Measurements from ENCODE around the gene FSTL3.
A peak's percentile ranks its signal among the peaks of the same experiment; 100 is the strongest.

Gene FSTL3

GRCh38 chr19:676007-676338, 219 bp upstream of the FSTL3 start:
- DNase-seq (ENCODE audit: low spot score), result no peak
- no peaks in the 10 kb centered on the region for H3K27me3 ChIP-seq (ENCODE audit: insufficient read depth, poor library complexity, severe bottlenecking)
- H3K4me1 ChIP-seq (ENCODE audit: insufficient read depth, poor library complexity, severe bottlenecking), result peaks cover 5% of the 10 kb centered on the region
- H3K36me3 ChIP-seq (ENCODE audit: low read depth), result peaks cover 17% of the 10 kb centered on the region
- peak overlapping the region; percentile 96 for H3K27ac ChIP-seq (ENCODE audit: poor library complexity, severe bottlenecking)
- ATAC-seq (ENCODE audit: low read depth), result no peak
- peak overlapping the region; percentile 84 for H3K4me3 ChIP-seq (ENCODE audit: severe bottlenecking)
- no peaks in the 10 kb centered on the region for H3K9me3 ChIP-seq (ENCODE audit: severe bottlenecking)
- TF ChIP-seq, protein P1, sequence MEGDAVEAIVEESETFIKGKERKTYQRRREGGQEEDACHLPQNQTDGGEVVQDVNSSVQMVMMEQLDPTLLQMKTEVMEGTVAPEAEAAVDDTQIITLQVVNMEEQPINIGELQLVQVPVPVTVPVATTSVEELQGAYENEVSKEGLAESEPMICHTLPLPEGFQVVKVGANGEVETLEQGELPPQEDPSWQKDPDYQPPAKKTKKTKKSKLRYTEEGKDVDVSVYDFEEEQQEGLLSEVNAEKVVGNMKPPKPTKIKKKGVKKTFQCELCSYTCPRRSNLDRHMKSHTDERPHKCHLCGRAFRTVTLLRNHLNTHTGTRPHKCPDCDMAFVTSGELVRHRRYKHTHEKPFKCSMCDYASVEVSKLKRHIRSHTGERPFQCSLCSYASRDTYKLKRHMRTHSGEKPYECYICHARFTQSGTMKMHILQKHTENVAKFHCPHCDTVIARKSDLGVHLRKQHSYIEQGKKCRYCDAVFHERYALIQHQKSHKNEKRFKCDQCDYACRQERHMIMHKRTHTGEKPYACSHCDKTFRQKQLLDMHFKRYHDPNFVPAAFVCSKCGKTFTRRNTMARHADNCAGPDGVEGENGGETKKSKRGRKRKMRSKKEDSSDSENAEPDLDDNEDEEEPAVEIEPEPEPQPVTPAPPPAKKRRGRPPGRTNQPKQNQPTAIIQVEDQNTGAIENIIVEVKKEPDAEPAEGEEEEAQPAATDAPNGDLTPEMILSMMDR (IDR thresholded peaks at IDR 0.05; ENCODE audit: poor library complexity, severe bottlenecking), result no peak

DNA sequence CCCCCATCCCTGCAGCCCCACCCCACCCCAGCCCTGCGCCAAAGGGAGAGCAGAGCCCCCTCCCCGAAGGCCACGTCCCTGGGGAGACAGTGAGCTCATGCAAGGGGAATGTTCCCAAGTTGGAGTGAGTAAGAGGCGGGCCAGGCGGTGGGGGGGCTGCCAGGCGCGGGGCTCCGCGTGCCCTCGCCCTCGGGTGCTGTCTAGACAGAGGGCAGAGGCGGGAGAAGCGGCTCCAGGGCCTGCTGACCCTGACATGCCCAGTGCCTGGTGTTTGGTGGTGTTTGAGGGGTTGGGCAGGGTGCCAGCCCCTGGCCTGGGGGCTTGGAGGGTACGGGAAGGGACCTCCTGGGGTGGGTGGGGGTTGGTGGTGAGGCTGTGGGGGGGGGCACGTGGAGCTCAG, 1.0 kb downstream of the FSTL3 start:
- H3K4me1 ChIP-seq (ENCODE audit: insufficient read depth, poor library complexity, severe bottlenecking), result peaks cover 5% of the 10 kb centered on the region
- peak overlapping the region; percentile 84 for H3K4me3 ChIP-seq (ENCODE audit: severe bottlenecking)
- no peaks in the 10 kb centered on the region for H3K27me3 ChIP-seq (ENCODE audit: insufficient read depth, poor library complexity, severe bottlenecking)
- peak overlapping the region; percentile 96 for H3K27ac ChIP-seq (ENCODE audit: poor library complexity, severe bottlenecking)
- TF ChIP-seq, protein P1 (IDR thresholded peaks at IDR 0.05; ENCODE audit: poor library complexity, severe bottlenecking), result no peak
- ATAC-seq (ENCODE audit: low read depth) (peak; percentile 47), DNase-seq (ENCODE audit: low spot score) (peak; percentile 89)
- no peaks in the 10 kb centered on the region for H3K9me3 ChIP-seq (ENCODE audit: severe bottlenecking)
- peaks cover 25% of the 10 kb centered on the region for H3K36me3 ChIP-seq (ENCODE audit: low read depth)

DNA sequence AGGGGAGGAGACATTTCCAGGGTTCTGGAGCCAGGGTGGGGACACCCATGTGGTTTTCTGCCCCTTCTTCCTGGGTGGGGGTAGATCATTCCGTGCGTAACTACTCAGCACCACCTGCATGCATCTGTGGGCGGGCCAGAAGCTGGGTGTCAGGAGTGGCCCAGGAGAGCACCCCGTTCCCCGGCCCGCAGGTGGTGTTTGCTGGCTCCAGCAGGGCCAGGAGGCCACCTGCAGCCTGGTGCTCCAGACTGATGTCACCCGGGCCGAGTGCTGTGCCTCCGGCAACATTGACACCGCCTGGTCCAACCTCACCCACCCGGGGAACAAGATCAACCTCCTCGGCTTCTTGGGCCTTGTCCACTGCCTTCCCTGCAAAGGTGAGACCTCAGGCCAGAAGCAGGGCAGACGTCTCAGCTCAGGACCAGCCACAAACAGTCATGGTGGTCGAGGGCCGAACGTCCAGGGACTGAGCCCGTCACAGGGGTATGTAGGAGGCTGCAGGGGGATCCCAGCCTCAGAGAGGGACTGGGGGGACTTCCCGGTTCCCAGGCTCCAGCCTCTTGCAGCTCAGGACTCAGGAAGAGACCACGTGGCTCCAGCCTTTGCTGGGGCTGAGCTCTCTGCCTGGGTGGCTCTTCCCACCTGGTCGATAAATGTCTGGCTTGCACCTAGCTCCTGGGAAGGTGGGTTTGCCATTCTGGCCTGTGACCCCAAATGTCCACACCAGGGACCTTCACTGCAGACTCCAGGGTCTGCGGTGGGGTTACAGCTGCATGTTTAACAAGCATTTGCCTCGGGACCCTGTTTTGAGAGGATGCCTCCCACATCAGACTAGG, 1.6 kb downstream of the FSTL3 start:
- ATAC-seq (ENCODE audit: low read depth) (peak; percentile 32), DNase-seq (ENCODE audit: low spot score) (no peak)
- peaks cover 25% of the 10 kb centered on the region for H3K36me3 ChIP-seq (ENCODE audit: low read depth)
- TF ChIP-seq, protein P1 (IDR thresholded peaks at IDR 0.05; ENCODE audit: poor library complexity, severe bottlenecking), result no peak
- peak overlapping the region; percentile 84 for H3K4me3 ChIP-seq (ENCODE audit: severe bottlenecking)
- no peaks in the 10 kb centered on the region for H3K27me3 ChIP-seq (ENCODE audit: insufficient read depth, poor library complexity, severe bottlenecking)
- peaks cover 5% of the 10 kb centered on the region for H3K4me1 ChIP-seq (ENCODE audit: insufficient read depth, poor library complexity, severe bottlenecking)
- H3K9me3 ChIP-seq (ENCODE audit: severe bottlenecking), result no peaks in the 10 kb centered on the region
- H3K27ac ChIP-seq (ENCODE audit: poor library complexity, severe bottlenecking), result peak overlapping the region; percentile 96

- Histone ChIP-seq H3K9me3 (ENCODE audit: severe bottlenecking) (no peaks in the 10 kb centered on the region), H3K4me1 (ENCODE audit: insufficient read depth, poor library complexity, severe bottlenecking) (peaks cover 5% of the 10 kb centered on the region), H3K27me3 (ENCODE audit: insufficient read depth, poor library complexity, severe bottlenecking) (no peaks in the 10 kb centered on the region), H3K36me3 (ENCODE audit: low read depth) (peaks cover 25% of the 10 kb centered on the region), H3K27ac (ENCODE audit: poor library complexity, severe bottlenecking) (peak overlapping the region; percentile 96), H3K4me3 (ENCODE audit: severe bottlenecking) (no peak overlapping the region)
- ATAC-seq (ENCODE audit: low read depth) (no peak), DNase-seq (ENCODE audit: low spot score) (no peak)
- TF ChIP-seq, protein P1 (IDR thresholded peaks at IDR 0.05; ENCODE audit: poor library complexity, severe bottlenecking), result no peak
Observed at GRCh38 chr19:678791-679388, 2.7 kb downstream of the FSTL3 start.
